Breast epithelium (tissue), 3 donors: Measurements from ENCODE around the gene GRIP1.

ENCODE experiments used
- CTCF ChIP-seq, 3 donors: fragments of 450-650 bp; IDR thresholded peaks; one replicate each; pipeline ENCODE4 v1.5.1; 2016 to 2017; ENCODE audit warnings: antibody characterized with exemption in 3 of 3, mild to moderate bottlenecking in 3 of 3, moderate library complexity in 3 of 3
- POLR2A ChIP-seq: fragments of 450-650 bp; IDR thresholded peaks from one replicate; pipeline ENCODE4 v1.6.1; 2016; ENCODE audit warnings: antibody characterized with exemption, mild to moderate bottlenecking, moderate library complexity
- POLR2AphosphoS5 ChIP-seq, 3 donors: sonication (generic); formaldehyde crosslinking; IDR thresholded peaks; one replicate each; pipeline ENCODE4 v1.6.1; 2017; ENCODE audit warnings: antibody characterized with exemption in 3 of 3

- TF ChIP-seq CTCF (IDR thresholded peaks at IDR 0.05) (no peak), POLR2AphosphoS5 (IDR thresholded peaks at IDR 0.05) (no peak), POLR2A (no peak)
These were observed 333.7 kb downstream of the GRIP1 start for GRCh38 chr12:66345212-66345611.
